Brain pericyte (primary cell): ENCODE measurements around the gene AGAP3.
"Not testable (repeated sequence)": the region's sequence is repeated elsewhere in the genome, so short reads cannot be mapped to it uniquely, and the experiment has no call there.

ENCODE experiments used
- DNase-seq: peaks from one replicate; pipeline ENCODE4 v3.0.0-alpha.2; 2012; ENCODE audit warnings: low read depth, low spot score

AGAP3 gene

GRCh38 chr7:151085691-151086620 is at the start of gene AGAP3:
Gene AGAP3, plus strand, starts transcription at chr7:151086475. Its CDS starts 267 bp downstream, at chr7:151086742.
- no peak for DNase-seq

- DNase-seq = peak; percentile 63
These were observed 47.1 kb upstream of the AGAP3 start for GRCh38 chr7:151038951-151039849.

GRCh38 chr7:151039850-151040548 is 46.3 kb upstream of the AGAP3 start:
- DNase-seq = no peak

- no peak for DNase-seq
These were observed 45.5 kb upstream of the AGAP3 start for GRCh38 chr7:151040616-151041375.

GRCh38 chr7:151043449-151043848 is 42.8 kb upstream of the AGAP3 start:
- not testable (repeated sequence) for DNase-seq

- no peak for DNase-seq
These were observed 42.3 kb upstream of the AGAP3 start for GRCh38 chr7:151043959-151044358.

GRCh38 chr7:151045262-151045661 is 41.0 kb upstream of the AGAP3 start:
- no peak for DNase-seq

- DNase-seq = no peak
These were observed 40.3 kb upstream of the AGAP3 start for GRCh38 chr7:151045967-151046366.

- no peak for DNase-seq
These were observed 39.4 kb upstream of the AGAP3 start for GRCh38 chr7:151046603-151047573.

- no peak for DNase-seq
These were observed 38.1 kb upstream of the AGAP3 start, which contains the start of gene ASIC3 for GRCh38 chr7:151047976-151048815. Gene ASIC3, plus strand, starts transcription at chr7:151048531. Its CDS starts 355 bp downstream, at chr7:151048886.

GRCh38 chr7:151048911-151049463 is 37.3 kb upstream of the AGAP3 start:
- no peak for DNase-seq

- DNase-seq = peak; percentile 63
These were observed 35.2 kb upstream of the AGAP3 start for GRCh38 chr7:151051108-151051507.

- no peak for DNase-seq
These were observed 33.2 kb upstream of the AGAP3 start for GRCh38 chr7:151053096-151053495.

GRCh38 chr7:151053751-151054150 is 32.5 kb upstream of the AGAP3 start:
- no peak for DNase-seq

- DNase-seq = no peak
These were observed 30.0 kb upstream of the AGAP3 start for GRCh38 chr7:151056283-151056665.

GRCh38 chr7:151056666-151057505 is 29.4 kb upstream of the AGAP3 start:
- no peak for DNase-seq

- DNase-seq = no peak
These were observed 28.7 kb upstream of the AGAP3 start, which contains the start of gene CDK5 for GRCh38 chr7:151057506-151057988. Gene CDK5, minus strand, starts transcription at chr7:151057897. Its CDS starts 49 bp downstream, at chr7:151057848.
